ENCODE results near the gene ITGA5.

The ITGA5 gene

DNA sequence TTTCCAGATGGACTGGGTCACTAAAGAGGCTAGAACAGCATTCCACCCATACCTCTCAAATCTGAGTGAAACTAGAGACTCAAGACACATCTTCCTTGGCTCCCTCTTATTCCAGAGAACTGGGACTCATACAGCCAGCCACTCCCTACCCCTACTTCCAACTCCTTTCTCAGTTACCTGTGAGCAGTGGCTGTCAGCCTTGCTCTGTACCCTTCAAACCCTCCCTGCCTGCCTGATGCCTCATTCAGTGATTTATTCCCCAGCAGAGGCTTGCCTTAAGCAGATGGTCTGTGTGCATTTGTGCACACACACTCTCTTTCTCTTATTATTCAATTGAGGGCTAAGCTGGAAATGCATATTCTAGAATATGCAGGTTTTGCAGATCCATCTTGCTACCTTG, 69.4 kb downstream of the ITGA5 start:
- no peak for DNase-seq

DNA sequence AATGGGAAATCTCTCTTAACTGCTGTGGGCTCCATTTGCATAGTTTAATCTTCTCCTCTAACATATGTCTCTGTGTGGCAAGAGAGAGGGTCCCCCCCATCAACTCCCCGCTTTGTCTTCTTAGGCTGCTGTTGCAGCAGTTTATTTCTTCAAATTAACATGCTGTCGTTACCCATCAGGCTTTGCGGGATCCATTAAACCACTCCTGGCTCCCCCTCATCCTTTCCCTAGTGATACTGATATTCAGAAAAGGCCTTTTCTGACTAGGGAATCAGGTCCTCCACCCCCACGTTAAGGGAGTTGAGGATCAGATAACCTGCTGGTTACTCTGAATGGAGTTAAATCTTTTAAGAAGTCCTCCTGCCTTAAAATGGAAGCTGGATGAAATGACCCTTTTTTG, 70.0 kb downstream of the ITGA5 start:
- DNase-seq: no peak

Measured in inflammatory macrophage treated with lipopolysaccharide for 4 hours (primary cell).